Lower leg skin (tissue), 4 donors: ENCODE results near the gene RNF227. TPM values are rescaled to one million over a fixed set of nuclear protein-coding genes. Genes with fewer than 3 reads are reported as not detected.

Experiments
- DNase-seq, 2 donors: peaks; one replicate each; pipeline ENCODE4 v3.0.0-alpha.2; 2019; ENCODE audit warnings: low spot score in 2 of 2
- H3K4me3 ChIP-seq: fragments of 200-600 bp; sonication (generic); 2 replicates; pipeline ENCODE4 v1.5.1; 2017; ENCODE audit warnings: mild to moderate bottlenecking, low read depth; ENCODE audit not compliant: poor library complexity, severe bottlenecking
- CTCF ChIP-seq, 3 donors: fragments of 450-650 bp; IDR thresholded peaks; one replicate each; pipeline ENCODE4 v1.5.1; 2016; ENCODE audit warnings: antibody characterized with exemption in 3 of 3, mild to moderate bottlenecking in 3 of 3, moderate library complexity in 2 of 3
- POLR2A ChIP-seq, 2 donors: fragments of 450-650 bp; IDR thresholded peaks; one replicate each; pipeline ENCODE4 v1.6.1; 2016 to 2017; ENCODE audit warnings: antibody characterized with exemption in 2 of 2, mild to moderate bottlenecking in 1 of 2, moderate library complexity in 1 of 2
- WGBS, 2 donors: methylation state at CpG; one replicate each; pipeline ENCODE4 v1.1.5; 2018; 5-methylcytosine and 5-hydroxymethylcytosine counted together
- intact Hi-C: fragments of 100-400 bp; cut with DNase I; formaldehyde crosslinking; loops from one replicate; pipeline ENCODE4 v1.15.0; 2023; ENCODE audit warnings: low total_unique reads
- total RNA-seq, 4 donors: library from RNA; depleted of rRNA; stranded (reverse); fragments of >200 nt; gene quantifications; one replicate each; pipeline ENCODE4 v1.1.0, GENCODE V29; 2016

The RNF227 gene
- total RNA-seq, 4 donors from 2014 or later = 111 to 202 (median 172) TPM

- peak in 1 of 3 donors; percentile 34 for TF ChIP-seq CTCF (IDR thresholded peaks at IDR 0.05)
- no peak for TF ChIP-seq POLR2A (IDR thresholded peaks at IDR 0.05)
- intact Hi-C loops = loop anchor here (5.0 kb wide), 2 partner anchors 51 to 79 kb away; no protein-coding TSS in a partner anchor
- no peak overlapping the region for H3K4me3 ChIP-seq
- DNase-seq = peak in 1 of 2 donors; percentile 46
- WGBS, 2 donors = 24 to 40% methylated on average over 3 of the region's 3 CpGs
These were observed 3.1 kb downstream of the RNF227 start for GRCh38 chr17:7912927-7913524.

GRCh38 chr17:7911116-7911515 is 5.0 kb downstream of the RNF227 start:
- DNase-seq = no peak
- intact Hi-C loops = loop anchor here (5.0 kb wide), 2 partner anchors 49 to 81 kb away; no protein-coding TSS in a partner anchor
- TF ChIP-seq CTCF (IDR thresholded peaks at IDR 0.05) = no peak
- no peak for TF ChIP-seq POLR2A (IDR thresholded peaks at IDR 0.05)
- WGBS, 2 donors = 61 to 63% methylated on average over 9 of the region's 9 CpGs
- H3K4me3 ChIP-seq = no peak overlapping the region

- H3K4me3 ChIP-seq = no peak overlapping the region
- intact Hi-C loops = loop anchor here (5.0 kb wide), 2 partner anchors 48 to 82 kb away; no protein-coding TSS in a partner anchor
- TF ChIP-seq POLR2A (IDR thresholded peaks at IDR 0.05) (no peak), CTCF (IDR thresholded peaks at IDR 0.05) (no peak)
- no peak for DNase-seq
- 86 to 91% methylated on average over 13 of the region's 13 CpGs for WGBS, 2 donors
These were observed 5.4 kb downstream of the RNF227 start for GRCh38 chr17:7910711-7911110.

GRCh38 chr17:7910281-7910680 is 5.8 kb downstream of the RNF227 start:
- DNase-seq = no peak
- no peak overlapping the region for H3K4me3 ChIP-seq
- WGBS, 2 donors = 91 to 95% methylated on average over 15 of the region's 15 CpGs
- TF ChIP-seq POLR2A (IDR thresholded peaks at IDR 0.05) (no peak), CTCF (IDR thresholded peaks at IDR 0.05) (no peak)
- intact Hi-C loops = loop anchor here (5.0 kb wide), 2 partner anchors 48 to 82 kb away; no protein-coding TSS in a partner anchor

- TF ChIP-seq CTCF (IDR thresholded peaks at IDR 0.05) (no peak), POLR2A (IDR thresholded peaks at IDR 0.05) (no peak)
- 86 to 92% methylated on average over 29 of the region's 29 CpGs for WGBS, 2 donors
- no peak overlapping the region for H3K4me3 ChIP-seq
- DNase-seq = no peak
- intact Hi-C loops = no loop called here
These were observed 7.0 kb downstream of the RNF227 start for GRCh38 chr17:7909089-7909488.
